ENCODE results near the gene SNCA. TPM values are rescaled to one million over a fixed set of nuclear protein-coding genes. Genes with fewer than 3 reads are reported as not detected.
A peak's percentile ranks its signal among the peaks of the same experiment; 100 is the strongest.

SNCA gene
- total RNA-seq: 33.6 TPM
- long read RNA-seq, transcript SNCA-203 (6 exons, 1,420 nt): minor isoform, 11 of 92 reads
- long read RNA-seq, transcript SNCA-205 (6 exons, 1,290 nt): major isoform, 73 of 92 reads
- long read RNA-seq, partial matches to known transcripts: 1 of 92 reads
- long read RNA-seq, other reads (novel, unspliced or antisense): 3 of 92 reads

DNA sequence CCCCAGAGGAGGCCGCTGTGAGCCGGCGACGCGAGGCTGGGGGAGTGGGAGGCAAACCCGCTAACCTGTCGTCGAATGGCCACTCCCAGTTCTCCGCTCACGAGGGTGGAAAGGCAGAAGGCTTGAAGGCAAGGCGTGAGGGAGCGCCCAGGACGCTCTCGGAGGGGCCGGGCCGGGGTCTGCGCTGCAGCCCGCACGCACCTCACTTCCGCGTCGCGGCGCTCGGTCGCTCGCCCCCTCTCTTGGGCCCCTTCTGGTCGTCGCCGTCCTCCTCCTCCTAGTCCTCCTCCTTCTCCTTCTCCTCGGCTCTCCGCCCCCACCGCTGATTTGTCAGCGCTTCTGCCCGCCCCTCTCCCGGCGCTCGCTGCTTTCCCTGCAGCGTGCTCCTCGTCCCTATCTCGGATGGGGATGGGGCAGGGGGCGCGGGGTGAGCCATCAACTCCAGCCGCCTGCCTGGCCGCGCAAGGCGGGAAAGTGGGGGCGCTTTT is at the start of gene SNCA:
Gene SNCA (minus strand): TSS at position 265 of the 488 bp plus-strand sequence. CDS start 1,494 bp downstream, outside the sequence.
- no peak for DNase-seq (ENCODE audit: low spot score)
- intact Hi-C loops (cut with DNase I): no loop called here

DNA sequence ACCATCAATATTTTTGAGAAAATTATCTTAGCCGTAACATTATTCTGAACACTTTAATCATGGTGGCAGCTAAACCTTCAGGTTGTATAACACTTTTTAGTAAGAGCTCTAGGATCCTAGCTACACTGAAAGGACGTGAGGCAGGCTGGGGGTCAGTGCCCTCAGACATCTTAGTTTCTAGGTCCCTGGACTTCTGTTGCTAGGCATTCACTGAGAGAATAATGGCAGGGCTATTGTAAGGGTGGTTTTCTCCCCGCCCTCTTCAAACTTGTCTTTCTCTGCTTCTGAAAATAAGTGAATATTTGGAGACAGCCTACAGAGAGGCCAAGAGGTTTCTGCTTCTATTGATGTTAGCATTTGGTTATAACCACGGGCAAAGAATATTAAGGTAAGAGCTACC is 42.3 kb upstream of the SNCA start:
- intact Hi-C loops (cut with DNase I): loop anchor here (10.0 kb wide), 1 partner anchor 224 kb away; no protein-coding TSS in a partner anchor
- DNase-seq (ENCODE audit: low spot score): no peak

- DNase-seq (ENCODE audit: low spot score): no peak
- intact Hi-C loops (cut with DNase I): loop anchor here (10.0 kb wide), 1 partner anchor 224 kb away; no protein-coding TSS in a partner anchor
These were observed 41.6 kb upstream of the SNCA start for GRCh38 chr4:89878611-89879010.

DNA sequence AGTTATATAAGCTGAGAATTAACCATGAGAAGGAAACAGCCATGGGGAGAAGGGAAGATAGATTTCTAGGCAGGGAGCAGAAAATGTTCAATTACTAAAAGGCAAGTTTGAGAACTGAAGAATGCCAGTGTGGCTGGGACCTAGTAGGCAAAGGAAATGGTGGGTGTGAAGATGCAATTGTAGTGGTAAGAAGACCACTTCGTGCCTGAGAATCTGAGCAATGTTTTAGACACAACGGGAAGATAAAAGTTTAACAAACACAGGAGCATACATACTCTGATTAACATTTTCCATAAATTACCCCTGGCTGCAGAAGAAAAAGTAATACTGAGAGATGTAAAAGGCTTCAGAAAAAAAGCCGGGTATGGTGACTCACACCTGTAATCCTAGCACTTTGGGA is 39.6 kb upstream of the SNCA start:
- intact Hi-C loops (cut with DNase I): loop anchor here (10.0 kb wide), 1 partner anchor 222 kb away; no protein-coding TSS in a partner anchor
- no peak for DNase-seq (ENCODE audit: low spot score)

- intact Hi-C loops (cut with DNase I): loop anchor here (10.0 kb wide), 1 partner anchor 216 kb away; no protein-coding TSS in a partner anchor
- DNase-seq (ENCODE audit: low spot score): no peak
These were observed 34.2 kb upstream of the SNCA start for GRCh38 chr4:89871211-89871610.

- DNase-seq (ENCODE audit: low spot score): no peak
- intact Hi-C loops (cut with DNase I): no loop called here
These were observed 32.1 kb upstream of the SNCA start for GRCh38 chr4:89868999-89869589.

DNA sequence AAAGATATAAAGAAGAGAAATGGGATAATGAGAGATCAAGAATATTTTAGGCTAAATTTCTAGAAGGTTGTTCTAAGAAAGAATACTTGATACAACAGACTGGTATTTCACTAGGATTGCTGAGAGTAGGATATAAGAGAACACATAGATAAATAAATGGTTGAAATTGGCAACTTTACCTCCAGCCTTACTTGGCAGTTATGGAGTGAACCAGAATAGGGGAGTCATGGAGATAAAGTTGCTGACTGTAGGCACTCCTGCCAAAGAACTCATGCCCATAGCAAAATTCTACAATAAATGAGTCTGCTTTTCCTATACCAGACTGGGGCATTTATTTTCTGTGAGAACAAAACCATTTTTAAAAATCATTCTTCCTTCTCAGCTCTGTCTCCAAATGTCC is 31.3 kb upstream of the SNCA start:
- intact Hi-C loops (cut with DNase I): no loop called here
- no peak for DNase-seq (ENCODE audit: low spot score)

DNA sequence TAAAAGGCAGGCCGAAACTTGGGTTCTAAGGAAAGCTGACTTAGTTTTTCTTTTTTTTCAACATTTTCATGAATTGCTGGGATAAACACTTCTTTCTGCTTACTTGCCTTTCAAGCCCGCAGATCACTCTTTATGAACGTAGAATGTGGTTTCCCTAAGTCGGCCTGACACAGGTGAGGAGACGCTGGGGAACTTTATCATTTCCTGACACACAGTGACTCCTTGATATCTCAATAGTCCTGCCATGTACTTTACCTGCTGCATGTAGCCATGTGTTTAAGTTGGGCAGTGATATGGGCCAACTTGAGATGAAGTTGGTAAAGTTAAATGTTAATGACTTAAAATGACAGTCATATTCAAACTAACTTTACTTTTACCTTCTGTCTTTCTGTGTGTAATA is 26.6 kb upstream of the SNCA start:
- intact Hi-C loops (cut with DNase I): no loop called here
- DNase-seq (ENCODE audit: low spot score): no peak

GRCh38 chr4:89860971-89861370 is 24.0 kb upstream of the SNCA start:
- DNase-seq (ENCODE audit: low spot score): no peak
- intact Hi-C loops (cut with DNase I): no loop called here

GRCh38 chr4:89855236-89855635 is 18.3 kb upstream of the SNCA start:
- intact Hi-C loops (cut with DNase I): no loop called here
- DNase-seq (ENCODE audit: low spot score): no peak

DNA sequence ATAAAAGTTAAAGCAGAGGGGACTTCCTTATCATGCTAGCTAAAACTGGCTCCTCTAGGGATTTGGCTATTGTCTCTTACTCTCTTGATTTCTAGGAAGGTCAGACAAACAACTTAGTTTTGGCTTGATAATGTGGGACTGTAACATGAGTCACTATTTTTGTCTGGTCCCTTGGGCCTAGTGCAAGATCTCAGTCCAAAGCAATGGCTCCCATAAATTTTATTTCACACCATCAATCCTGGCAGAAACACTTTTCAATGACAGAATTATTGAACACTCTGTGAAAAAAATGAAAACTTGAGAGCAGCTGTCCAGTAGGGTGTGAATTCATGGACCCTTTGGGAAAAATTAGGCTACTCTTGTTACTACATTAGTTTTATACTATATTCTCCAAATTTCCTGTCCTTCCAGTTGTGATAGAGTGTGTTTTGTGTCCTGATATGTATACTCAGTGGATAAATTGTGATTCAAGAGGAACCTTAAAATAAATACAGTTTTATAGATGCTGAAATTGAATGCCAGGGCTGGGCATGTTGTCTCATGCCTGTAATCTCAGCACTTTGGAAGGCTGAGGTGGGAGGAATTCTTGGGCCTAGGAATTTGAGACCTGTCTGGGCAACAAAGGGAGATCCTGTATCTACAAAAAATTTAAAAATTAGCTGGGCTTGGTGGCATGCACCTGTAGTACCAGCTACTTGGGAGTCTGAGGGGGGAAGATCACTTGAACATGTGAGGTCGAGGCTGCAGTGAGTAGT is 10.8 kb upstream of the SNCA start:
- intact Hi-C loops (cut with DNase I): no loop called here

GRCh38 chr4:89839558-89839957 is 2.6 kb upstream of the SNCA start:
- intact Hi-C loops (cut with DNase I): no loop called here
- DNase-seq (ENCODE audit: low spot score): no peak

More for the DNA sequence above, 10.8 kb upstream of the SNCA start:
- DNase-seq (ENCODE audit: low spot score): no peak

- intact Hi-C loops (cut with DNase I): no loop called here
- no peak for DNase-seq (ENCODE audit: low spot score)
These were observed 1.0 kb upstream of the SNCA start for GRCh38 chr4:89837993-89838390.

- DNase-seq (ENCODE audit: low spot score): no peak
- intact Hi-C loops (cut with DNase I): no loop called here
These were observed 528 bp upstream of the SNCA start for GRCh38 chr4:89837385-89837992.

DNA sequence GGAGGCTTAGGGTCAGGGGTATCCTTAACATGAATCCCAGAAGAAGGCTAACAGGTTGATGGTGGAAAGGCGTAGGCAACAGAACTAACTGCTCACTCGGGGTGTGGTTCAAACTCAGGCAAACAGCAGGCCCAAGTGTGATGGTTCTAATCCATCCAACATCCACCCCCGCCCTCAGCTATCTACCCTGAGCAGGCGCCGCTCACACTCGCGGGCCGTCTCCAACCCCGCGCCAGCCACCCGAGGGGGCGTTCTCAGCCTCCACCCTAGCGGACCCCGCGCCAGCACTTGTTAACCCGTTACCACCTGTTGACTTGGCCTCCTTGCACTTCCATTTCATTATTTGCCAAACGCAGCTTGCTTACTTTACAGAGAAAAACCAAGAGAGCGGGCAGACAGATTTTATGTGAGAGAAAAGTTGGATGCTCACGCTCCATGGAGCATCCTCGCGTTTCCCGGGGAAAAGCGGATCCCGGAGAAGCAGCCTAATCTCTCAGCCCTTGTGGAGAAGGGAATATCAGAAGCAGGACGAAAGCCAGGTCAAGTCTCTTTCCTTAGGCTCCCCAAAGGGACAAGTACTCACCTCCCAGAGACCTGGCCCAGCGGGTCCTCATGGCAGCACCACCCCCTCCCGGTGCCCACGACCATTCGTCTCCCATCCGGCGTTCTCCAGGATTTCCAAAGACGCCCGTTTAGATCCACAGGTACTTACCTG is 773 bp downstream of the SNCA start:
- DNase-seq (ENCODE audit: low spot score): peak; percentile 73
- intact Hi-C loops (cut with DNase I): no loop called here

- intact Hi-C loops (cut with DNase I): no loop called here
- no peak for DNase-seq (ENCODE audit: low spot score)
These were observed 1.5 kb downstream of the SNCA start for GRCh38 chr4:89835413-89835812.

DNA sequence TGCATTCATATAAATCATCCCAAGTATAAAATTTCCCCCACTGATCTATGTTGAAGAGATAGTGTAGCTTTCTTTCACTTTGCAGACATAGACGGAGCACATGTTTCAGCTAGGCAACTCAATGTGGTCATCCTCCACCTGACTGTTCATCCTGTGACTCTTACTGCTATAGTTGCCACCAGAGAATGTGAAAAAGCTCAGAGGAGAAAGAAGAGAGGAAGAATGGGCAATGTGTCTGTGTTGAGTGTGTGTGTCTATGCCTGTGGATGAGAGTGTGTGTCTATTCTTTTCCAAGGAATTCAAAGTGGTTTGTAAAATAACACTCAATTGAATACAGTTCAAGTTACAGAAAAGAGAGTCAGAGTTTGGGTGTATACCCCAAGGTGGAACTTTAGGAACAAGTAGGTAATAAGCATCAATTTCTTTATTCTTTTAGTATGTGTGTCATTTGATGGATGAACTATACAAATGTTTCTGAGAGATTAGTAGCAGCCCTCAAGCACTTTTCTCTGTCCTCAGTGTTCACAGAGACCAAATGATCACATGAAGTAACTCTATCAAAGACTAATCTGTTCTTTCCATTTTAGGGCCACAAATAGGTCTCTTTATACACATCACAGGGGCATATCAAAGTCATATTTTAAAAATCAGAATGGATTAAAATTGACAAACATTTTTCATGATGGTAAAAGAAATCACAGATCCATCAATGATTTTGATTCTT is 2.3 kb downstream of the SNCA start:
- DNase-seq (ENCODE audit: low spot score): no peak
- intact Hi-C loops (cut with DNase I): no loop called here

GRCh38 chr4:89829470-89830138 is 7.4 kb downstream of the SNCA start:
- intact Hi-C loops (cut with DNase I): no loop called here
- DNase-seq (ENCODE audit: low spot score): no peak

Data from cardiac septum (tissue), 1 donor.